ENCODE results near the gene SLC25A5. TPM values are rescaled to one million over a fixed set of nuclear protein-coding genes. Genes with fewer than 3 reads are reported as not detected.
"Not testable (repeated sequence)": the region's sequence is repeated elsewhere in the genome, so short reads cannot be mapped to it uniquely, and the experiment has no call there.

The SLC25A5 gene
- total RNA-seq, 1 experiment from 2014 or later: 170 TPM

- in situ Hi-C loops (cut with HindIII; ENCODE audit: low sequenced_read_pairs): no loop called here
- DNase-seq (ENCODE audit: low spot score): no peak
Measured at GRCh38 chrX:119500061-119500800, 32.0 kb downstream of the SLC25A5 start.

- in situ Hi-C loops (cut with HindIII; ENCODE audit: low sequenced_read_pairs): no loop called here
- DNase-seq (ENCODE audit: low spot score): no peak
Measured at GRCh38 chrX:119501511-119502148, 33.4 kb downstream of the SLC25A5 start.

GRCh38 chrX:119502727-119503483, 34.7 kb downstream of the SLC25A5 start:
- DNase-seq (ENCODE audit: low spot score): peak; percentile 41
- in situ Hi-C loops (cut with HindIII; ENCODE audit: low sequenced_read_pairs): no loop called here

- in situ Hi-C loops (cut with HindIII; ENCODE audit: low sequenced_read_pairs): no loop called here
- DNase-seq (ENCODE audit: low spot score): peak; percentile 65
Measured at GRCh38 chrX:119503484-119503861, 35.2 kb downstream of the SLC25A5 start.

- in situ Hi-C loops (cut with HindIII; ENCODE audit: low sequenced_read_pairs); DNase-seq (ENCODE audit: low spot score): not testable (repeated sequence)
Measured at GRCh38 chrX:119505145-119505544, 36.9 kb downstream of the SLC25A5 start.

- in situ Hi-C loops (cut with HindIII; ENCODE audit: low sequenced_read_pairs): no loop called here
- no peak for DNase-seq (ENCODE audit: low spot score)
Measured at GRCh38 chrX:119505945-119506344, 37.7 kb downstream of the SLC25A5 start.

- in situ Hi-C loops (cut with HindIII; ENCODE audit: low sequenced_read_pairs): no loop called here
- peak; percentile 49 for DNase-seq (ENCODE audit: low spot score)
Measured at GRCh38 chrX:119507206-119507605, 39.0 kb downstream of the SLC25A5 start.

- peak; percentile 45 for DNase-seq (ENCODE audit: low spot score)
- in situ Hi-C loops (cut with HindIII; ENCODE audit: low sequenced_read_pairs): no loop called here
Measured at GRCh38 chrX:119512146-119512800, 44.0 kb downstream of the SLC25A5 start.

GRCh38 chrX:119516157-119516702, 48.0 kb downstream of the SLC25A5 start:
- in situ Hi-C loops (cut with HindIII; ENCODE audit: low sequenced_read_pairs): no loop called here
- DNase-seq (ENCODE audit: low spot score): peak; percentile 47

GRCh38 chrX:119518371-119518770, 50.1 kb downstream of the SLC25A5 start:
- DNase-seq (ENCODE audit: low spot score): no peak
- in situ Hi-C loops (cut with HindIII; ENCODE audit: low sequenced_read_pairs): no loop called here

Other genes with a start within 250 kb of the SLC25A5 start
- 273 and 402 TPM in 2 replicates for gene PGRMC1, start 232.2 kb upstream of the SLC25A5 start, total RNA-seq (2014; rRNA removed; shearing (Covaris generic))
- 12.2 and 17.8 TPM in 2 replicates for gene SLC25A43, start 69.1 kb upstream of the SLC25A5 start, total RNA-seq (2014; rRNA removed; shearing (Covaris generic))
- gene STEEP1, start 97.0 kb downstream of the SLC25A5 start, total RNA-seq (2014; rRNA removed; shearing (Covaris generic)): 22.1 and 36.2 TPM in 2 replicates
- gene UBE2A, start 106.1 kb downstream of the SLC25A5 start, total RNA-seq (2014; rRNA removed; shearing (Covaris generic)): 32.7 and 39.0 TPM in 2 replicates
- 11.3 and 17.1 TPM in 2 replicates for gene NKRF, start 138.0 kb downstream of the SLC25A5 start, total RNA-seq (2014; rRNA removed; shearing (Covaris generic))
- 41.5 and 53.2 TPM in 2 replicates for gene SEPTIN6, start 224.7 kb downstream of the SLC25A5 start, total RNA-seq (2014; rRNA removed; shearing (Covaris generic))